Uterus (tissue), 2 donors: Measurements from ENCODE around the gene COL5A2.

Experiments
- POLR2A ChIP-seq, 2 donors: fragments of 450-650 bp; IDR thresholded peaks; one replicate each; pipeline ENCODE4 v1.6.1; 2016; ENCODE audit warnings: antibody characterized with exemption in 2 of 2, mild to moderate bottlenecking in 1 of 2, moderate library complexity in 1 of 2
- TF ChIP-seq, protein P1 (sequence below), 4 experiments: fragments of 200-600 bp in 2 of 4; fragments of 450-650 bp in 2 of 4; sonication (generic) in 2 of 4; IDR thresholded peaks; one replicate each; pipeline ENCODE4 v1.5.1; 2016 to 2019; ENCODE audit warnings: antibody characterized with exemption in 4 of 4, mild to moderate bottlenecking in 2 of 4, moderate library complexity in 1 of 4

GRCh38 chr2:189176516-189176915, 3.0 kb downstream of the COL5A2 start:
- no peak for TF ChIP-seq POLR2A (IDR thresholded peaks at IDR 0.05)
- TF ChIP-seq, protein P1, sequence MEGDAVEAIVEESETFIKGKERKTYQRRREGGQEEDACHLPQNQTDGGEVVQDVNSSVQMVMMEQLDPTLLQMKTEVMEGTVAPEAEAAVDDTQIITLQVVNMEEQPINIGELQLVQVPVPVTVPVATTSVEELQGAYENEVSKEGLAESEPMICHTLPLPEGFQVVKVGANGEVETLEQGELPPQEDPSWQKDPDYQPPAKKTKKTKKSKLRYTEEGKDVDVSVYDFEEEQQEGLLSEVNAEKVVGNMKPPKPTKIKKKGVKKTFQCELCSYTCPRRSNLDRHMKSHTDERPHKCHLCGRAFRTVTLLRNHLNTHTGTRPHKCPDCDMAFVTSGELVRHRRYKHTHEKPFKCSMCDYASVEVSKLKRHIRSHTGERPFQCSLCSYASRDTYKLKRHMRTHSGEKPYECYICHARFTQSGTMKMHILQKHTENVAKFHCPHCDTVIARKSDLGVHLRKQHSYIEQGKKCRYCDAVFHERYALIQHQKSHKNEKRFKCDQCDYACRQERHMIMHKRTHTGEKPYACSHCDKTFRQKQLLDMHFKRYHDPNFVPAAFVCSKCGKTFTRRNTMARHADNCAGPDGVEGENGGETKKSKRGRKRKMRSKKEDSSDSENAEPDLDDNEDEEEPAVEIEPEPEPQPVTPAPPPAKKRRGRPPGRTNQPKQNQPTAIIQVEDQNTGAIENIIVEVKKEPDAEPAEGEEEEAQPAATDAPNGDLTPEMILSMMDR (IDR thresholded peaks at IDR 0.05) = no peak
